ENCODE data around the gene ZNF423. TPM values are rescaled to one million over a fixed set of nuclear protein-coding genes. Genes with fewer than 3 reads are reported as not detected.

Gene ZNF423
- total RNA-seq, 1 donor from 2014 or later, result 10.6 TPM

DNA sequence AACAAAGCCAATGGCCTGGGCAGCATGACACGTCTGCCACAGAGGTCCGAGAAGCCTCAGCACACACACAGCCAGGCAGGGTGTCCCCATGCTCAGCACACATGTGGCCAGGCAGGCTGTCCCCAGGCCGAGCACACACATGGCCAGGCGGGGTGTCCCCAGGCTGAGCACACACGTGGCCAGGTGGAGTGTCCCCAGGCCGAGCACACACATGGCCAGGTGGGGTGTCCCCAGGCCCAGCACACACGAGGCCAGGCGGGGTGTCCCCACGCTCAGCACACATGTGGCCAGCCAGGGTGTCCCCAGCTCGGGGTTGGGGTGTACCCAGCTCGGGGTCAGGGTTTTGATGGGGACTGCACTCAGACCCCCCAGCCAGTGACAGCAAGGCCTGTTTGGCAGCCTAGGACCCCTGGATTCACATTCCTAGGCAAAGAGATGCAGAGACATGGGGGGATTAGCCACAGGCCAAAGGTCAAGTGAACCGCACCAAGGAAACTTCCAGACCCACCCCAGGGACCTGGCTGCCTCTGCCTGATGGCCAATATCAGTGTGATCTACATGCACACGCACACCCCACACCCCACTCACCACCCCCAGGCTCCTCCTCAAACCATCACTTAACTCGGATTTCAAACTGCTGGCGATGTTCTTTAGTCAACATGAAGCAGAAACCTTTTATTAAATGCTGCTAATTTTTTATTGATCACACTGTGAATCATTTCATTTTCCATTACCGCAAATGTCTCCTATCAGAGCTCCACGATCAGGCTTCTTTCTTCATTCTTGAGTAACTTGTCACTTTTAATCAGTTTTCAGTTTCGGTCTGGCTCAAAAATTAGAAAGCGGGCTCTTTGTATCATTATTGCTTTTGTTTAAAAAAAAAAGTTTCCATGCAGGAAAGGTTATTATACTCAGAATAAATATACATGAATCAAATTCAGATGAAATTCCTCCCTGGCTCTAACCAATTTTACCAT, 111.4 kb downstream of the ZNF423 start:
- FAIRE-seq (no peak), DNase-seq (ENCODE audit: low read depth) (no peak)
- Histone ChIP-seq H3K79me2 (ENCODE audit: insufficient read depth, low read length) (no peaks in the 10 kb centered on the region), H3K4me2 (ENCODE audit: low read length) (no peak overlapping the region), H3K27me3 (ENCODE audit: insufficient read depth, low read length) (no peaks in the 10 kb centered on the region), H3K9ac (ENCODE audit: low read length) (no peak overlapping the region), H4K20me1 (ENCODE audit: insufficient read depth, low read length) (no peaks in the 10 kb centered on the region), H3K27ac (ENCODE audit: low read depth, low read length) (no peak overlapping the region), H3K4me1 (ENCODE audit: insufficient read depth, low read length) (peaks cover 4% of the 10 kb centered on the region), H3K4me3 (ENCODE audit: insufficient read depth, low read depth, low read length) (no peak overlapping the region), H3K36me3 (ENCODE audit: insufficient read depth, low read length) (no peaks in the 10 kb centered on the region), H3K9me3 (ENCODE audit: insufficient read depth, low read depth, low read length) (no peaks in the 10 kb centered on the region), H2AFZ (ENCODE audit: low read depth, low read length) (no peak overlapping the region)
- Mint-ChIP-seq H3K9me3 (ENCODE audit: unreplicated experiment) (no peaks in the 10 kb centered on the region), H3K36me3 (ENCODE audit: low read depth, unreplicated experiment) (no peaks in the 10 kb centered on the region), H3K27me3 (ENCODE audit: low read depth, unreplicated experiment) (peaks cover 4% of the 10 kb centered on the region), H3K27ac (ENCODE audit: unreplicated experiment) (no peak overlapping the region), H3K4me3 (ENCODE audit: unreplicated experiment) (no peak overlapping the region), H3K4me1 (ENCODE audit: low read depth, unreplicated experiment) (peaks cover 10% of the 10 kb centered on the region)
- TF ChIP-seq, protein P1, sequence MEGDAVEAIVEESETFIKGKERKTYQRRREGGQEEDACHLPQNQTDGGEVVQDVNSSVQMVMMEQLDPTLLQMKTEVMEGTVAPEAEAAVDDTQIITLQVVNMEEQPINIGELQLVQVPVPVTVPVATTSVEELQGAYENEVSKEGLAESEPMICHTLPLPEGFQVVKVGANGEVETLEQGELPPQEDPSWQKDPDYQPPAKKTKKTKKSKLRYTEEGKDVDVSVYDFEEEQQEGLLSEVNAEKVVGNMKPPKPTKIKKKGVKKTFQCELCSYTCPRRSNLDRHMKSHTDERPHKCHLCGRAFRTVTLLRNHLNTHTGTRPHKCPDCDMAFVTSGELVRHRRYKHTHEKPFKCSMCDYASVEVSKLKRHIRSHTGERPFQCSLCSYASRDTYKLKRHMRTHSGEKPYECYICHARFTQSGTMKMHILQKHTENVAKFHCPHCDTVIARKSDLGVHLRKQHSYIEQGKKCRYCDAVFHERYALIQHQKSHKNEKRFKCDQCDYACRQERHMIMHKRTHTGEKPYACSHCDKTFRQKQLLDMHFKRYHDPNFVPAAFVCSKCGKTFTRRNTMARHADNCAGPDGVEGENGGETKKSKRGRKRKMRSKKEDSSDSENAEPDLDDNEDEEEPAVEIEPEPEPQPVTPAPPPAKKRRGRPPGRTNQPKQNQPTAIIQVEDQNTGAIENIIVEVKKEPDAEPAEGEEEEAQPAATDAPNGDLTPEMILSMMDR (IDR thresholded peaks at IDR 0.05; ENCODE audit: insufficient read depth, low read depth, low read length), result no peak
- no peak for TF ChIP-seq EZH2 (IDR thresholded peaks at IDR 0.05; ENCODE audit: insufficient read depth, low read length)

DNA sequence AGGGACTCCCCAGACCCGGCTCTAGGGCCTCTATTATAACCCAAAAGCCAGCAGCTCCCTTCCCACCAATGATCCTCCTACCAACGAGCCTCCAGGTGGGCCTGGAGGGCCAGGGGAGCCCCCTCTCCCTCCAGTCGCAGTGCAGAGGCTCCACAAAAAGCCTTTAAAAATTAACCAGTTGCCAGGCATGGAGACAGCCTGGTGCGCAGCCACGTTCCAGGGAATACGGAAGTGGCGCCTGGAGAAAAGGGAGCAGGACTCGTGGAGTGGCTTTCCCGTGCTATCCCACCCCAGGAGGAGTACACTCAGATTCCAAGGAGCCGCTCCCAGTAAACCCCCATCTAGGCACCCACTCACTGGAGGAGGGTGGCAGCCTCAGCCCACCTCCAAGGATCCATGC, 112.3 kb downstream of the ZNF423 start:
- Histone ChIP-seq H3K27ac (ENCODE audit: low read depth, low read length) (no peak overlapping the region), H3K36me3 (ENCODE audit: insufficient read depth, low read length) (no peaks in the 10 kb centered on the region), H3K9me3 (ENCODE audit: insufficient read depth, low read depth, low read length) (no peaks in the 10 kb centered on the region), H3K79me2 (ENCODE audit: insufficient read depth, low read length) (no peaks in the 10 kb centered on the region), H3K27me3 (ENCODE audit: insufficient read depth, low read length) (no peaks in the 10 kb centered on the region), H3K9ac (ENCODE audit: low read length) (no peak overlapping the region), H3K4me1 (ENCODE audit: insufficient read depth, low read length) (peaks cover 4% of the 10 kb centered on the region), H4K20me1 (ENCODE audit: insufficient read depth, low read length) (no peaks in the 10 kb centered on the region), H2AFZ (ENCODE audit: low read depth, low read length) (no peak overlapping the region), H3K4me3 (ENCODE audit: insufficient read depth, low read depth, low read length) (no peak overlapping the region), H3K4me2 (ENCODE audit: low read length) (no peak overlapping the region)
- DNase-seq (ENCODE audit: low read depth) (no peak), FAIRE-seq (no peak)
- no peaks in the 10 kb centered on the region for H3K9me3 Mint-ChIP-seq (ENCODE audit: unreplicated experiment)
- peaks cover 7% of the 10 kb centered on the region for H3K4me1 Mint-ChIP-seq (ENCODE audit: low read depth, unreplicated experiment)
- H3K4me3 Mint-ChIP-seq (ENCODE audit: unreplicated experiment), result no peak overlapping the region
- no peaks in the 10 kb centered on the region for H3K36me3 Mint-ChIP-seq (ENCODE audit: low read depth, unreplicated experiment)
- TF ChIP-seq, protein P1 (IDR thresholded peaks at IDR 0.05; ENCODE audit: insufficient read depth, low read depth, low read length), result no peak
- TF ChIP-seq EZH2 (IDR thresholded peaks at IDR 0.05; ENCODE audit: insufficient read depth, low read length), result no peak
- H3K27me3 Mint-ChIP-seq (ENCODE audit: low read depth, unreplicated experiment), result peaks cover 4% of the 10 kb centered on the region
- H3K27ac Mint-ChIP-seq (ENCODE audit: unreplicated experiment), result no peak overlapping the region

DNA sequence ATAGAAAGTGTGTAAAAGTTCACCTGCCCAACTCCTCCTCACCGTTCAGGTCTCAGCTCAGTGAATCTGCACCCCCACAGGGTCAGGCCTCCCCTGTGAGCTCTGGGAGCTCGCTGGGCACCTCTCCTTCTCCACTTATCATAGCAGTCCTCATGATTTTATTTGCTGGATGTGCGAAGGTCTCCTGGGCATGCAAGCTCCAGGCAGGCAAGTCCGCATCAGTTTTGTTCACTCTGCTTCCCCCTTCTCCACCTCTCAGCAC, 112.8 kb downstream of the ZNF423 start:
- TF ChIP-seq EZH2 (IDR thresholded peaks at IDR 0.05; ENCODE audit: insufficient read depth, low read length), result no peak
- TF ChIP-seq, protein P1 (IDR thresholded peaks at IDR 0.05; ENCODE audit: insufficient read depth, low read depth, low read length), result no peak
- Mint-ChIP-seq H3K4me3 (ENCODE audit: unreplicated experiment) (no peak overlapping the region), H3K27ac (ENCODE audit: unreplicated experiment) (no peak overlapping the region)

More for the DNA sequence above, 112.8 kb downstream of the ZNF423 start:
- H2AFZ ChIP-seq (ENCODE audit: low read depth, low read length), result no peak overlapping the region
- DNase-seq (ENCODE audit: low read depth), result no peak
- FAIRE-seq, result no peak
- Mint-ChIP-seq H3K27me3 (ENCODE audit: low read depth, unreplicated experiment) (peaks cover 4% of the 10 kb centered on the region), H3K9me3 (ENCODE audit: unreplicated experiment) (no peaks in the 10 kb centered on the region), H3K4me1 (ENCODE audit: low read depth, unreplicated experiment) (peaks cover 2% of the 10 kb centered on the region), H3K36me3 (ENCODE audit: low read depth, unreplicated experiment) (no peaks in the 10 kb centered on the region)
- no peaks in the 10 kb centered on the region for H3K4me1 ChIP-seq (ENCODE audit: insufficient read depth, low read length)
- H3K27ac ChIP-seq (ENCODE audit: low read depth, low read length), result no peak overlapping the region
- no peaks in the 10 kb centered on the region for H3K9me3 ChIP-seq (ENCODE audit: insufficient read depth, low read depth, low read length)
- no peak overlapping the region for H3K4me2 ChIP-seq (ENCODE audit: low read length)
- no peaks in the 10 kb centered on the region for H3K27me3 ChIP-seq (ENCODE audit: insufficient read depth, low read length)
- no peaks in the 10 kb centered on the region for H4K20me1 ChIP-seq (ENCODE audit: insufficient read depth, low read length)
- H3K9ac ChIP-seq (ENCODE audit: low read length), result no peak overlapping the region
- no peak overlapping the region for H3K4me3 ChIP-seq (ENCODE audit: insufficient read depth, low read depth, low read length)
- no peaks in the 10 kb centered on the region for H3K36me3 ChIP-seq (ENCODE audit: insufficient read depth, low read length)
- no peaks in the 10 kb centered on the region for H3K79me2 ChIP-seq (ENCODE audit: insufficient read depth, low read length)

All from astrocyte (in vitro differentiated cells and primary cell).